HL-60/S4 treated with phorbol 12-myristate 13-acetate at 8.2 ng/mL for 4 days and 3 days (cell line): ENCODE results near the gene CENPX.

Experiments
- in situ Hi-C: fragments of 300-500 bp; cut with MboI; formaldehyde crosslinking; loops from 2 replicates; pipeline ENCODE4 v1.15.0; 2022; ENCODE audit warnings: low sequenced_read_pairs

Gene CENPX

GRCh38 chr17:82022310-82022980, at the start of gene CENPX:
Gene CENPX, minus strand, starts transcription at chr17:82022878. Its CDS starts 17 bp downstream, at chr17:82022861.
- in situ Hi-C loops = no loop called here

- in situ Hi-C loops = no loop called here
Measured at GRCh38 chr17:82070611-82071010, 47.9 kb upstream of the CENPX start.

DNA sequence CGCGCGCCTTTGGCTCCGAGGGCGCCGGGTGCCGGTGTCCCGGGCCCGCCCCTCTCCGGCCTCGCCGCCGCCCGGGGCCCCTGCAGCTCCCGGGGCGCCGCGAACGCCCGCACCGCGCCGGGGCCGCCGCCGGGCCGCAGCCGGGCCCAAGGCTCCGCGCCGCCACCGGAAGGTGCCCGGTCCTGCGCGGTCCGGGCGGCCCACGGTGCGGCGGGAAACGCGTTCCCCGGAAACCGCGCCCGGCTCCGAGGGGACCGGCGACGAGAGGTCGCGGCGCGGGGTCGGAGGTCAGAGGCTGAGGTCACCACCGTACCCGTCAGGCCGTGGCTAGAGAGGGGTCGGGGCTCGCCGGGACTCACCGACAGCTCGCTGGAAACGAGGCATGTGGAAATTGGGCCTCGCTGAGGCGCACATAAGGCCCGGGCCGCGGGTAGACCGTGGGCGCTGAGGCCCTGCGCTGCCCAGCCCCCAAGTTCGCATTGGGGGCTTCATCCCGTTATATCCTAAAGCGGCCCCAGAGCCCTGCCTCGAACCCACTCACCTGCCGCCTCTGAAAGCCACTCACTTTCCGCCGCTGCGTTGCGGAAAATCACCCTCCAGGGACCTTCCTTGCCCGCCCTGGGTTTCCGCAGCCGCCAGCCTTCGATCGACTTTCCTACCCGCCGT, 43.1 kb upstream of the CENPX start, which contains the start of gene DUS1L:
Gene DUS1L, minus strand, starts transcription at position 167 of the 666 bp plus-strand sequence. CDS start 745 bp downstream, outside the sequence.
- in situ Hi-C loops = no loop called here

DNA sequence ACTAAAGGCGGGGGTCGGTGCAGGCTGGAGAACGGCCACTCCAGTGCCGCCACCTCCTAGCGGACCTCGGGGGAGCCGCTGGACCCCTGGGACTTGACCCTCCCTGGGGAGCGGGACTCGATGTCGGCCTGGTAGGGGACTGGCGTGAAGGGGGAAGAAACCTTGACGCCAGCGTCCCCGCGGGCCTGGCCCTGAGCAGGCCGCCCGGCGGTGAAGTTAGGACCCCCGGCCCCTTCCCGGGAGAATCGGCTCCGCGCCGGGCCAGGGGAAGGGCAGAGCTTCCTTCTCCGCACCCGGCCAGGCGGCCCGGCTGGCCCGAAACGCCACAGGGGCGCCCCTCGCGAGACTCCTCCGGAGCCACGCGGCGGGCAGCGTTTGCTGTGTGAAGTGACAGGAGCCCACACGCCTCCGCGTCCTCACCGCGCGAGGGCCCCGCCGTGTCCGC, 42.5 kb upstream of the CENPX start:
- in situ Hi-C loops = no loop called here

DNA sequence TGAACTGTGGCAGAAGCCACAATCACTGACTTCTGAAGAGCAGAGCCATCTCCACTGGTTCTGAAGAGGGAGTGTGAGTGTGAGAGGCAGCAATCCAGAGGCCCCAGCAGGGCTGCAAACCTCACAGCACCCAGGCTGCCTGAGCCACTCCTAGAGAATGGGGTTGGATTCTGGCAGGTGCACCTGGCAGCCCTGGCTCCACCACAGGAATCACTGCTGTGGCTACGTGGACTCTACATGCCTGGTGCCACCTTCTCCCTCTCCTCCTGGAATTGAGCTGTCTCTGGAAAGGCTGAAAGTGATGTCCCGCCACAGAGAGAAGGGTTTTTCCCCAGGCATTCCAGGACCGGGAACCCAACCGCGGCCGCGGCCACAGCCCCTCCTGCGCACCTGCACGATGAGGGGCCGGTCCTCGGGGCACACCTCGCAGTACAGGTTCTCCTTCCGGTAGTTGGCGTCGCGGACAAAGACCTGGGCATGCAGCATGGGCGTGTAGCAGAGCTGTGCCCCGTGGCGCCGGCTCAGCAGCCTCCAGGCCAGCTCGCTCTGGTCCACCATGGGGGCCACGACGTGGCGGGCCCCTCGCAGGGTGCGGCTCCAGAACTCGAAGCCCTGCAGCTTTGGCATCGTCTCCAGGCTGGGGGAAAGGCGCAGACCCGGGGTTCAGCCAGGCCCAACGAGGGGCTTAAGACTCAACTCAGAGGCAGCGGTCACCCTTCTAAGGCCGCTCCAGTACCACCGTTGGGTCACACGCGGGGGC, 41.9 kb upstream of the CENPX start:
- in situ Hi-C loops = no loop called here

GRCh38 chr17:82063424-82064415, 41.0 kb upstream of the CENPX start:
- in situ Hi-C loops = no loop called here

DNA sequence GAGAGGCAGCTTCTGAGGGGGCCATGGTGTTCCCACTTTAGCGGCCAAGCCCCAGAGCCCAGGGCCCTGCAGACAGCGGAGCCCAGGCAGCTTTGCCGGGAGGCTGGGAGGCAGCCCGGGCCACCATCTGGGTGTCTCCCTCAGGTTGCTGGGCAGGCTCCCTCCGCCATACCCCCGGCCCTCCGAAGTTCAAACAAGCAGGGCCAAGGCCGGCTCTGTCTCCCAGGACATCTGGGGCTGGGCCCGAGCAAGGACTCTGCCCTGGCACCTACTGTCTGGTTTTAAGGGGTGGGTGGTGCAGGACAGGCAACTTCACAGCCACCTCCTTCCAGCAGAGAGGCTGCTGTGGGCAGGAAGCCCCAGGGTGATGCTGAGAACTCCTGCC, 40.3 kb upstream of the CENPX start:
- in situ Hi-C loops = no loop called here

GRCh38 chr17:82062076-82062983, 39.7 kb upstream of the CENPX start:
- in situ Hi-C loops = no loop called here

GRCh38 chr17:82061047-82061925, 38.6 kb upstream of the CENPX start:
- in situ Hi-C loops = no loop called here

GRCh38 chr17:82060614-82061013, 37.9 kb upstream of the CENPX start:
- in situ Hi-C loops = no loop called here

DNA sequence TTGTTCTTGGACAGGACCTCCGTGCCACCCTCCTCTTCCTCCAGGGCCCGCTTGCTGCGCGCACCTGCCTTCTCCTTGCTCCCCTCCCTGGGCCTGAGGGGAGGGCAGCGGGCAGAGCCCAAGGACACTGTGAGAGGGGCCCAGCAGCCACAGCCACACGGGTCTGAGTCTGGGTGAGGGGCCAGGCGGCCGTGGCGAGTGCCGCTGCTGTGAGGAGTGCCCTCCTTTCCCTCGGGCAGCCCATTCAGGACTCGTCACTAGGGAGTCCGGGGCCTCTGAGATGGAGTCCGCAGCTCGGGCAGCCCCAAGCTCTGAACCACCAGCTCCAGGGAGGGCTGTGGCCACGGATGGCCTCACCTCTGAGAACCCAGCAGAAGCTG, 37.3 kb upstream of the CENPX start:
- in situ Hi-C loops = no loop called here

GRCh38 chr17:82059272-82060000, 36.8 kb upstream of the CENPX start:
- in situ Hi-C loops = no loop called here

DNA sequence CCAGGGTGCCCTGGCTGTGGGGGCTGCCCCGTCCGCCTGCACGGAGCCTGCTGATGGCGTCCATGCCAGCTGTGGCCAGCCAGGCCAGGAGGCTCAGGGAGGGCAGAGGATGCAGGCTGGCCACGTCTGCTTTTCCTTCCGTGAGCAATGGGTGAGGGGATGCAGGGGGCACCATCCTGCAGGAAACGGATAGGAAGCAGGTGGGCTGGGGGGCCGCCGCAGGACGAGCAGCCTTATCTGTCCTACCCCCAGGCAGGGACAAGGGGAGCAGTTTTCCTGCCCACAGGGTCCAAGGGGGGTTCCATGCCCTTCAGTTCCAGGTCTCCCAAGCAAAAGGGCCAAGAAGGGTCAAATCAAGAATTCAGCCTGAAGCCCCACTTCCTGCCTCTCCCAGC, 36.2 kb upstream of the CENPX start:
- in situ Hi-C loops = no loop called here

GRCh38 chr17:82058230-82058854, 35.7 kb upstream of the CENPX start:
- in situ Hi-C loops = no loop called here

DNA sequence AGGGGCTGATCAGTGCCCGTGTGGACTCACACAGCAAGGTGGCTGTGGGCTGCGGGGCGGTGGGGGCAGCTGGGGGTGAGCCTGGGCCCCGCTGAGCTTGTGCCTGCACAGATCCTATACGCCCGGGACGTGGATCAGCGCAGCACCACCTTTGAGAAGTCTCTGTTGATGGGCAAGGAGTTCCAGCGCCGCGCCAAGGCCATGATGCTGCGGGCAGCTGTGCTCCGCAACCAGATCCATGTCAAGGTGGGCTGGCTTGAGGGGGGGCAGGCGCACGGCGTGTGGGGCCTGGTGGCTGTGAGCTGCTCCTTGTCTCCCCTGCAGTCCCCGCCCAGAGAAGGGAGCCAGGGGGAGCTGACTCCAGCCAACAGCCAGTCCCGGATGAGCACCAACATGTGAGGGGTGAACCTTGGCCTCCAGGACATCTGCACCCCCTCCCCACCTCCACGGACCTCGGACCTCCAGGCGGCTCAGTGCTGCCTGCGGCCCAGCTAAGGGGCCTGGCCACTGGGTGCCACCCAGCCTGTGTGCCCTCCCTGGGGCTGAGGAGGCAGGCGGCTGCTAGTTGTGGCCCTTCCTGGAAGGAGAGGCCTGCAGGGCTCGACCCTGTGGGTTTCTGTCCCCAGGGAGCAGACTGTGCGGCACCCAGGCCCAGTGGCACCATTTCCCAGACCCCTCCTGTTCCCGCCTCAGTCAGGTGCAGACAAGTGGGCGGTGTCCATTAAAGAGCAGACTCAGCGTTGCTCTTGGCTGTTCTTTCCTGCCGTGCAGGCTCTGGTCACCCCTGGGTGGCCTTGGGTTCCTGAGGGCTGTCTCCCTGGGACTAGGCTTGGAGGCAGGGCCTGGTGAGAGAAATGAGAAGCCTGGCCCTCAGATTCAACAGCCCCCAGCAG, 34.3 kb upstream of the CENPX start:
- in situ Hi-C loops = no loop called here

GRCh38 chr17:82055965-82056728, 33.5 kb upstream of the CENPX start:
- in situ Hi-C loops = no loop called here
